ENCODE results near the gene AGA. TPM values are rescaled to one million over a fixed set of nuclear protein-coding genes. Genes with fewer than 3 reads are reported as not detected.

Gene AGA
- total RNA-seq, result 7.3 TPM
- long read RNA-seq, transcript AGA-201 (9 exons, 2,107 nt), result major isoform, 14 of 15 reads
- long read RNA-seq, partial matches to known transcripts, result 0 of 15 reads
- long read RNA-seq, other reads (novel, unspliced or antisense), result 1 of 15 reads

- DNase-seq, result peak; percentile 99
- intact Hi-C loops (cut with micrococcal nuclease), result no loop called here
- peak; percentile 99 for ATAC-seq
These were observed at the start of gene AGA for GRCh38 chr4:177441803-177442622. AGA (minus strand) TSS chr4:177442437; CDS start chr4:177442375, 62 bp downstream.

- no peak for DNase-seq
These were observed 49.8 kb upstream of the AGA start for GRCh38 chr4:177492022-177492421.

GRCh38 chr4:177490769-177491168, 48.5 kb upstream of the AGA start:
- ATAC-seq (no peak), DNase-seq (no peak)
- intact Hi-C loops (cut with micrococcal nuclease), result no loop called here

More at GRCh38 chr4:177492022-177492421, 49.8 kb upstream of the AGA start:
- intact Hi-C loops (cut with micrococcal nuclease), result no loop called here
- no peak for ATAC-seq

GRCh38 chr4:177489471-177490246, 47.4 kb upstream of the AGA start:
- DNase-seq, result no peak
- intact Hi-C loops (cut with micrococcal nuclease), result no loop called here
- ATAC-seq, result no peak

GRCh38 chr4:177487977-177488376, 45.7 kb upstream of the AGA start:
- no peak for DNase-seq
- ATAC-seq, result no peak
- intact Hi-C loops (cut with micrococcal nuclease), result no loop called here

- intact Hi-C loops (cut with micrococcal nuclease), result no loop called here
- DNase-seq, result no peak
These were observed 43.3 kb upstream of the AGA start for GRCh38 chr4:177485528-177485927.

GRCh38 chr4:177484613-177485021, 42.4 kb upstream of the AGA start:
- intact Hi-C loops (cut with micrococcal nuclease), result no loop called here
- ATAC-seq, result no peak

More at GRCh38 chr4:177485528-177485927, 43.3 kb upstream of the AGA start:
- no peak for ATAC-seq

GRCh38 chr4:177483760-177484159, 41.5 kb upstream of the AGA start:
- DNase-seq, result no peak
- ATAC-seq, result no peak
- intact Hi-C loops (cut with micrococcal nuclease), result no loop called here

More at GRCh38 chr4:177484613-177485021, 42.4 kb upstream of the AGA start:
- DNase-seq, result no peak

GRCh38 chr4:177483271-177483670, 41.0 kb upstream of the AGA start:
- intact Hi-C loops (cut with micrococcal nuclease), result no loop called here
- ATAC-seq (no peak), DNase-seq (no peak)

- ATAC-seq (no peak), DNase-seq (no peak)
- intact Hi-C loops (cut with micrococcal nuclease), result no loop called here
These were observed 40.1 kb upstream of the AGA start for GRCh38 chr4:177482367-177482766.

- DNase-seq, result no peak
- ATAC-seq, result no peak
- intact Hi-C loops (cut with micrococcal nuclease), result no loop called here
These were observed 38.6 kb upstream of the AGA start for GRCh38 chr4:177480795-177481194.

- DNase-seq (no peak), ATAC-seq (no peak)
- intact Hi-C loops (cut with micrococcal nuclease), result no loop called here
These were observed 36.8 kb upstream of the AGA start for GRCh38 chr4:177479063-177479462.

GRCh38 chr4:177478496-177478895, 36.3 kb upstream of the AGA start:
- no peak for DNase-seq
- intact Hi-C loops (cut with micrococcal nuclease), result no loop called here
- no peak for ATAC-seq

GRCh38 chr4:177473991-177474390, 31.8 kb upstream of the AGA start:
- no peak for ATAC-seq
- DNase-seq, result no peak
- intact Hi-C loops (cut with micrococcal nuclease), result no loop called here

GRCh38 chr4:177464026-177464425, 21.8 kb upstream of the AGA start:
- ATAC-seq (no peak), DNase-seq (no peak)
- intact Hi-C loops (cut with micrococcal nuclease), result no loop called here

- ATAC-seq (no peak), DNase-seq (no peak)
- intact Hi-C loops (cut with micrococcal nuclease), result no loop called here
These were observed 19.4 kb upstream of the AGA start for GRCh38 chr4:177461606-177462005.

- intact Hi-C loops (cut with micrococcal nuclease), result no loop called here
- DNase-seq (no peak), ATAC-seq (no peak)
These were observed 18.2 kb upstream of the AGA start for GRCh38 chr4:177460460-177460859.

GRCh38 chr4:177455561-177455970, 13.3 kb upstream of the AGA start:
- ATAC-seq, result no peak
- intact Hi-C loops (cut with micrococcal nuclease), result no loop called here

GRCh38 chr4:177453116-177453515, 10.9 kb upstream of the AGA start:
- intact Hi-C loops (cut with micrococcal nuclease), result no loop called here
- DNase-seq (no peak), ATAC-seq (no peak)

More at GRCh38 chr4:177455561-177455970, 13.3 kb upstream of the AGA start:
- no peak for DNase-seq

GRCh38 chr4:177451108-177451500, 8.9 kb upstream of the AGA start:
- ATAC-seq (no peak), DNase-seq (no peak)
- intact Hi-C loops (cut with micrococcal nuclease), result no loop called here

Measured in left ventricle myocardium superior (tissue), 1 donor.